Activated naive CD8-positive, alpha-beta T cell (primary cell): ENCODE measurements around the gene RNF149.
"Not testable (repeated sequence)": the region's sequence is repeated elsewhere in the genome, so short reads cannot be mapped to it uniquely, and the experiment has no call there.

Experiments used
- H3K27ac Mint-ChIP-seq: one replicate; pipeline ENCODE4 v1.8.0; 2021; ENCODE audit warnings: mixed read lengths
- H3K27me3 Mint-ChIP-seq: one replicate; pipeline ENCODE4 v1.8.0; 2021; ENCODE audit warnings: mixed read lengths
- H3K36me3 Mint-ChIP-seq: one replicate; pipeline ENCODE4 v1.8.0; 2021; ENCODE audit warnings: mixed read lengths
- H3K4me1 Mint-ChIP-seq: one replicate; pipeline ENCODE4 v1.8.0; 2021; ENCODE audit warnings: low read depth, mixed read lengths
- H3K4me3 Mint-ChIP-seq: one replicate; pipeline ENCODE4 v1.8.0; 2021; ENCODE audit warnings: mild to moderate bottlenecking, mixed read lengths
- H3K9me3 Mint-ChIP-seq: one replicate; pipeline ENCODE4 v1.8.0; 2021; ENCODE audit warnings: low read depth, mixed read lengths

The RNF149 gene

GRCh38 chr2:101265893-101266499 is 42.5 kb downstream of the RNF149 start:
- Mint-ChIP-seq H3K4me1 (peaks cover 43% of the 10 kb centered on the region), H3K9me3 (no peaks in the 10 kb centered on the region), H3K4me3 (no peak overlapping the region), H3K36me3 (peaks cover 5% of the 10 kb centered on the region), H3K27me3 (no peaks in the 10 kb centered on the region), H3K27ac (peak overlapping the region; percentile 8)

- no peak overlapping the region for H3K4me3 Mint-ChIP-seq
- peak overlapping the region; percentile 77 for H3K27ac Mint-ChIP-seq
- no peaks in the 10 kb centered on the region for H3K9me3 Mint-ChIP-seq
- H3K4me1 Mint-ChIP-seq = peaks cover 38% of the 10 kb centered on the region
- peaks cover 5% of the 10 kb centered on the region for H3K36me3 Mint-ChIP-seq
- no peaks in the 10 kb centered on the region for H3K27me3 Mint-ChIP-seq
These were observed 44.1 kb downstream of the RNF149 start for GRCh38 chr2:101264360-101264939.

GRCh38 chr2:101263377-101263800 is 45.1 kb downstream of the RNF149 start:
- peaks cover 46% of the 10 kb centered on the region for H3K4me1 Mint-ChIP-seq
- no peak overlapping the region for H3K4me3 Mint-ChIP-seq
- H3K27ac Mint-ChIP-seq = peak overlapping the region; percentile 77
- H3K36me3 Mint-ChIP-seq = peaks cover 8% of the 10 kb centered on the region
- no peaks in the 10 kb centered on the region for H3K27me3 Mint-ChIP-seq
- no peaks in the 10 kb centered on the region for H3K9me3 Mint-ChIP-seq

GRCh38 chr2:101262142-101262541 is 46.4 kb downstream of the RNF149 start:
- H3K4me3 Mint-ChIP-seq = no peak overlapping the region
- H3K36me3 Mint-ChIP-seq = peaks cover 11% of the 10 kb centered on the region
- H3K27me3 Mint-ChIP-seq = no peaks in the 10 kb centered on the region
- H3K27ac Mint-ChIP-seq = peak overlapping the region; percentile 50
- H3K4me1 Mint-ChIP-seq = peaks cover 46% of the 10 kb centered on the region
- H3K9me3 Mint-ChIP-seq = no peaks in the 10 kb centered on the region

GRCh38 chr2:101258804-101259203 is 49.7 kb downstream of the RNF149 start:
- Mint-ChIP-seq H3K9me3 (no peaks in the 10 kb centered on the region), H3K4me1 (peaks cover 64% of the 10 kb centered on the region), H3K27me3 (no peaks in the 10 kb centered on the region), H3K27ac (peak overlapping the region; percentile 7), H3K36me3 (peaks cover 10% of the 10 kb centered on the region), H3K4me3 (no peak overlapping the region)

GRCh38 chr2:101256316-101256715 is 52.2 kb downstream of the RNF149 start:
- Mint-ChIP-seq H3K4me1 (peaks cover 65% of the 10 kb centered on the region), H3K27ac (peak overlapping the region; percentile 78), H3K4me3 (peak overlapping the region; percentile 49)

GRCh38 chr2:101255501-101255900 is 53.0 kb downstream of the RNF149 start:
- Mint-ChIP-seq H3K4me3 (peak overlapping the region; percentile 42), H3K27ac (peak overlapping the region; percentile 78), H3K9me3 (no peaks in the 10 kb centered on the region), H3K36me3 (peaks cover 7% of the 10 kb centered on the region), H3K27me3 (no peaks in the 10 kb centered on the region), H3K4me1 (peaks cover 63% of the 10 kb centered on the region)

More at GRCh38 chr2:101256316-101256715, 52.2 kb downstream of the RNF149 start:
- no peaks in the 10 kb centered on the region for H3K9me3 Mint-ChIP-seq
- no peaks in the 10 kb centered on the region for H3K27me3 Mint-ChIP-seq
- peaks cover 7% of the 10 kb centered on the region for H3K36me3 Mint-ChIP-seq

- H3K27me3 Mint-ChIP-seq = no peaks in the 10 kb centered on the region
These were observed 54.6 kb downstream of the RNF149 start for GRCh38 chr2:101253703-101254450.

GRCh38 chr2:101253013-101253702 is 55.3 kb downstream of the RNF149 start:
- H3K4me1 Mint-ChIP-seq = peaks cover 51% of the 10 kb centered on the region
- peaks cover 5% of the 10 kb centered on the region for H3K36me3 Mint-ChIP-seq

More at GRCh38 chr2:101253703-101254450, 54.6 kb downstream of the RNF149 start:
- peak overlapping the region; percentile 96 for H3K4me3 Mint-ChIP-seq
- H3K9me3 Mint-ChIP-seq = no peaks in the 10 kb centered on the region
- H3K4me1 Mint-ChIP-seq = peaks cover 55% of the 10 kb centered on the region
- peak overlapping the region; percentile 93 for H3K27ac Mint-ChIP-seq
- peaks cover 5% of the 10 kb centered on the region for H3K36me3 Mint-ChIP-seq

GRCh38 chr2:101252408-101253012 is 56.0 kb downstream of the RNF149 start, which contains the start of gene CNOT11:
TSS of gene CNOT11 (plus strand) at chr2:101252886. CDS start at chr2:101252965, 79 bp downstream.
- Mint-ChIP-seq H3K4me1 (peaks cover 45% of the 10 kb centered on the region), H3K36me3 (peaks cover 2% of the 10 kb centered on the region), H3K27me3 (no peaks in the 10 kb centered on the region), H3K4me3 (peak within 1 kb of the TSS; percentile 96), H3K27ac (peak within 1 kb of the TSS; percentile 93), H3K9me3 (no peaks in the 10 kb centered on the region)

More at GRCh38 chr2:101253013-101253702, 55.3 kb downstream of the RNF149 start:
- Mint-ChIP-seq H3K4me3 (peak overlapping the region; percentile 96), H3K9me3 (no peaks in the 10 kb centered on the region), H3K27ac (peak overlapping the region; percentile 93), H3K27me3 (no peaks in the 10 kb centered on the region)

GRCh38 chr2:101251844-101252407 is 56.6 kb downstream of the RNF149 start:
- Mint-ChIP-seq H3K36me3 (peaks cover 2% of the 10 kb centered on the region), H3K27ac (peak overlapping the region; percentile 93), H3K4me3 (peak overlapping the region; percentile 96), H3K4me1 (peaks cover 41% of the 10 kb centered on the region), H3K9me3 (no peaks in the 10 kb centered on the region), H3K27me3 (no peaks in the 10 kb centered on the region)

GRCh38 chr2:101251246-101251781 is 57.2 kb downstream of the RNF149 start:
- not testable (repeated sequence) for H3K36me3 Mint-ChIP-seq, H3K9me3 Mint-ChIP-seq, H3K27me3 Mint-ChIP-seq, H3K27ac Mint-ChIP-seq
- H3K4me1 Mint-ChIP-seq = peaks cover 35% of the 10 kb centered on the region
- H3K4me3 Mint-ChIP-seq = peak overlapping the region; percentile 40

GRCh38 chr2:101249826-101250225 is 58.7 kb downstream of the RNF149 start:
- no peak overlapping the region for H3K27ac Mint-ChIP-seq
- no peaks in the 10 kb centered on the region for H3K9me3 Mint-ChIP-seq

GRCh38 chr2:101248756-101249155 is 59.7 kb downstream of the RNF149 start:
- not testable (repeated sequence) for H3K4me3 Mint-ChIP-seq, H3K27me3 Mint-ChIP-seq, H3K27ac Mint-ChIP-seq, H3K9me3 Mint-ChIP-seq, H3K36me3 Mint-ChIP-seq
- H3K4me1 Mint-ChIP-seq = peaks cover 11% of the 10 kb centered on the region

More at GRCh38 chr2:101249826-101250225, 58.7 kb downstream of the RNF149 start:
- H3K36me3 Mint-ChIP-seq = peaks cover 2% of the 10 kb centered on the region
- H3K4me1 Mint-ChIP-seq = peaks cover 22% of the 10 kb centered on the region
- no peak overlapping the region for H3K4me3 Mint-ChIP-seq
- H3K27me3 Mint-ChIP-seq = no peaks in the 10 kb centered on the region
